Astrocyte of the cerebellum (primary cell): ENCODE measurements around the gene RBM20.
"Not testable (repeated sequence)": the region's sequence is repeated elsewhere in the genome, so short reads cannot be mapped to it uniquely, and the experiment has no call there.

Experiments used
- DNase-seq: peaks from one replicate; pipeline ENCODE4 v3.0.0-alpha.2; 2011; ENCODE audit warnings: low read depth
- H3K4me3 ChIP-seq: 2 replicates; pipeline ENCODE4 v1.5.1; 2011; ENCODE audit warnings: mild to moderate bottlenecking, low read depth, low read length, moderate library complexity
- CTCF ChIP-seq: IDR thresholded peaks from 2 replicates; pipeline ENCODE4 v1.5.1; 2012; ENCODE audit warnings: low read length, low read depth, moderate library complexity, mild to moderate bottlenecking; ENCODE audit errors: missing control alignments
- in situ Hi-C: cut with HindIII; loops from 2 replicates; pipeline ENCODE4 v1.10.0; 2017; ENCODE audit warnings: low sequenced_read_pairs

RBM20 gene

DNA sequence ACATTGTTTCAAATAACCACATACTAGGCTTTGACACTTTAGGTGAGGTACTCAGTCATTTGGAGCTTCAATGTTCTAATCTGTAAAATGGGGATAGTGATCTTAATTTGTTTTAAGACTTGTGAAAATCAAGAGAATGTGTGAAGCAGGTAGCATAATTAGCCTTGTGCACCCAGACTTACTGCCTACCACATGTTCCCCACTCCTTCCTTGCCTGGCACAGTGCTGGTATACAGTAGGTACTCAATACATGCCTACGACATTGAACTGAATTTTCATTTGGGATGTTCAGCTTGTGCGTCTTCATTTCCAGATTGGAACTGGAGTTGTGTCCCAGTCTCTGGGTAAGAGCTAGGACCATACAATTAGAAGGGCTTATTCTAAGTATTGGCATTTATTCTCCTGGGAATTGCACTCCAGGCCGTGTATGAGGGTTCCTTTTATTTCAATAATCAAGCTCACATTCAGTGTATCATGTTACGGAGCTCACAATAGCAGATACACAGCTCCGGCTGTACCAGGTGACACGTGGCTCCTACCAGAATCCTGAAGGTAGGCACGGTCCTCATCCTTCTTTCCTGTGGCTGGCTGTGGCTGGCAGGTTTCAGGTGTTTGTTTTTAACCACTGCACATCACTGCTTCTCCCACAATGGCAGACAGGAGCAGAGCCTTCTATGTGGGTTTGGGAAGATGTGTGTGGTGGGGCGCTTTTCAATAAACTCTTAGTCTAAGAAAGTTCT is 118.1 kb downstream of the RBM20 start:
- no peak overlapping the region for H3K4me3 ChIP-seq
- no peak for DNase-seq
- in situ Hi-C loops = no loop called here
- TF ChIP-seq CTCF = no peak

- in situ Hi-C loops = no loop called here
- no peak for DNase-seq
- no peak for TF ChIP-seq CTCF
- no peak overlapping the region for H3K4me3 ChIP-seq
Observed at GRCh38 chr10:110762849-110763211, 118.7 kb downstream of the RBM20 start.

- DNase-seq = no peak
- no peak for TF ChIP-seq CTCF
- in situ Hi-C loops = no loop called here
- no peak overlapping the region for H3K4me3 ChIP-seq
Observed at GRCh38 chr10:110764378-110764777, 120.2 kb downstream of the RBM20 start.

- no peak for DNase-seq
- no peak overlapping the region for H3K4me3 ChIP-seq
- in situ Hi-C loops = no loop called here
- no peak for TF ChIP-seq CTCF
Observed at GRCh38 chr10:110764793-110765512, 120.8 kb downstream of the RBM20 start.

DNA sequence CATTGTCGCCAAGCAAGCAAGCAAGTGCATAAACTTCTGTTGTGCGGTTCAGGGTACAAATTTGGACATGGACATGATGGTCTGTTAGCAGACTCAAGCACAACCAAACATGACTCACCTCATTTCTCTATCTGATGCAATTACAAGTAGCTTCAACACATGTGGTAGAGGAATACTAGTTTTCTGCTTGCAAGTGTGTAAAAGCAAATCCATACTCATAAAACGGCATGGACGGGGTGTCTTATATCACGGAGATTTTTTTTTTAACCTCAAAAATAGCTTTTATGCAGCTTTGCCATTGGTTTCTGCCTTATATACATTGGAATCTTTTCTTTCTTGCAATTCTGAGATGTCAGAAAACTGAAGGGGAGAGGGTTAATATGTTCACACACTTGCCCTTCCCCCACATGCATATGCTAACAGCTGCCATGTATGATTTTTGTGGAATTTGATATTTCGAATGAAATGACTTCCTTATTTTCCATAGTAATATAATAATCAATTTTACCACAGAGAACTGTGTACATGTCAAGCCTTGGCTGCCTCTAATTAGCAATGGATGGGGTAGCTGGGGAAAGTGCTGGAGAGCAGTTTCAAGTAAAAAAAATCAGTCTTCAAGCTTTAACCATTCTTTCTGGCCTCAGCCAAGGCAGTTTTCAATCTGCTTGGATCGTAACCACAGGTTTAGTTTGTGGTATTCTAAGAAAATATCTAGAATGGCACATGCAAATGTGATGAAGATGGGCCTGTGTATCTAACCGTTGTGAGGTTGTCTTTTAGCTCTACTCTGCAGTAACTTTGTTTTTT is 121.6 kb downstream of the RBM20 start:
- no peak for TF ChIP-seq CTCF
- in situ Hi-C loops = no loop called here
- DNase-seq = no peak
- no peak overlapping the region for H3K4me3 ChIP-seq

GRCh38 chr10:110767601-110768000 is 123.5 kb downstream of the RBM20 start:
- DNase-seq, in situ Hi-C loops, H3K4me3 ChIP-seq: not testable (repeated sequence)

DNA sequence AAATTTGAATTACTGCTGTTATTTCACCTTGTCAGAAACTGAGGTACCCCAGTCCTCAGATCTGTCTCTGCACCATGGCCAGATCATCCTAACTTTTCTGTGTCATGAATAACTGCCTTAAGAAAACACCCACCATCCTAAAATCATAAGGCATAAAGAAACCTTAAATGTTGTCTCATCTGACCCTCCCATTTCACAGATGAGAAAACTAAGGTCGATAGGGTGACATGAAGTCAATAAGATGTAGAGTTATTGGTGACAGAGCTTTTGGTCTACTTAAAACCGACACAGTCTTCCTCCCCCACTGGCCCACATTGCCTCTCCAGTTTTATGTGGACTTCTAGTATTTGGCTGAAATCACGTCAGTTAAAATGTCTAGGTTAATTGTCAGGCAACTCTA is 126.1 kb downstream of the RBM20 start:
- in situ Hi-C loops = no loop called here
- no peak overlapping the region for H3K4me3 ChIP-seq
- no peak for TF ChIP-seq CTCF
- DNase-seq = no peak
